Esophagus squamous epithelium (tissue), 5 donors: Measurements from ENCODE around the gene GHDC. TPM values are rescaled to one million over a fixed set of nuclear protein-coding genes. Genes with fewer than 3 reads are reported as not detected.

Experiments used
- DNase-seq: peaks from one replicate; lab custom pipeline; 2025; lab: John Stamatoyannopoulos, UW
- H3K27ac ChIP-seq, 4 donors: fragments of 200-600 bp; sonication (generic); one replicate each; pipeline ENCODE4 v1.5.1; 2016 to 2019; ENCODE audit warnings: mild to moderate bottlenecking in 1 of 4
- H3K27me3 ChIP-seq, 4 donors: fragments of 200-600 bp; sonication (generic); 1 replicate in 3 of 4; 2 replicates in 1 of 4; pipeline versions ENCODE4 v1.5.1 to v1.6.0; 2017 to 2021; ENCODE audit warnings: antibody characterized with exemption in 1 of 4
- H3K36me3 ChIP-seq, 3 donors: fragments of 200-600 bp; sonication (generic); one replicate each; pipeline ENCODE4 v1.5.1; 2016 to 2019
- H3K4me1 ChIP-seq, 3 donors: fragments of 200-600 bp; sonication (generic); one replicate each; pipeline ENCODE4 v1.5.1; 2017 to 2019
- H3K4me3 ChIP-seq, 4 donors: fragments of 200-600 bp; sonication (generic); 1 replicate in 3 of 4; 2 replicates in 1 of 4; pipeline ENCODE4 v1.5.1; 2016 to 2019; ENCODE audit warnings: mild to moderate bottlenecking in 2 of 4, moderate library complexity in 1 of 4
- H3K9me3 ChIP-seq, 3 donors: fragments of 200-600 bp; sonication (generic); one replicate each; pipeline ENCODE4 v1.5.1; 2016 to 2019
- POLR2A ChIP-seq, 4 donors: fragments of 450-650 bp; IDR thresholded peaks; one replicate each; pipeline ENCODE4 v1.6.1; 2017; ENCODE audit warnings: antibody characterized with exemption in 4 of 4, mild to moderate bottlenecking in 4 of 4, moderate library complexity in 3 of 4
- WGBS, 2 donors: methylation state at CpG; one replicate each; pipeline ENCODE4 v1.1.5; 2018; 5-methylcytosine and 5-hydroxymethylcytosine counted together
- intact Hi-C: fragments of 100-400 bp; cut with DNase I; formaldehyde crosslinking; loops from one replicate; pipeline ENCODE4 v1.15.0; 2022
- total RNA-seq, 4 donors: library from RNA; depleted of rRNA; stranded (reverse); fragments of >200 nt; gene quantifications; one replicate each; pipeline ENCODE4 v1.1.0, GENCODE V29; 2016
- TF ChIP-seq, protein P1 (sequence below), 6 experiments: fragments of 450-650 bp in 4 of 6; fragments of 200-600 bp in 2 of 6; sonication (generic) in 2 of 6; IDR thresholded peaks; one replicate each; pipeline ENCODE4 v1.5.1; 2016 to 2019; ENCODE audit warnings: antibody characterized with exemption in 6 of 6, mild to moderate bottlenecking in 4 of 6, moderate library complexity in 4 of 6
- donor health status: DM: yes; HTN: yes; CAD: no.

Gene GHDC
- total RNA-seq, 4 donors from 2014 or later: 5.5 to 22.0 (median 13.1) TPM

- Histone ChIP-seq H3K4me3 (no peak overlapping the region), H3K27ac (no peak overlapping the region), H3K27me3 (no peaks in the 10 kb centered on the region), H3K36me3 (no peaks in the 10 kb centered on the region), H3K4me1 (peaks cover 0 to 10% (median 0%) of the 10 kb centered on the region in 3 donors), H3K9me3 (no peaks in the 10 kb centered on the region)
- no peak for TF ChIP-seq POLR2A (IDR thresholded peaks at IDR 0.05)
- TF ChIP-seq, protein P1, sequence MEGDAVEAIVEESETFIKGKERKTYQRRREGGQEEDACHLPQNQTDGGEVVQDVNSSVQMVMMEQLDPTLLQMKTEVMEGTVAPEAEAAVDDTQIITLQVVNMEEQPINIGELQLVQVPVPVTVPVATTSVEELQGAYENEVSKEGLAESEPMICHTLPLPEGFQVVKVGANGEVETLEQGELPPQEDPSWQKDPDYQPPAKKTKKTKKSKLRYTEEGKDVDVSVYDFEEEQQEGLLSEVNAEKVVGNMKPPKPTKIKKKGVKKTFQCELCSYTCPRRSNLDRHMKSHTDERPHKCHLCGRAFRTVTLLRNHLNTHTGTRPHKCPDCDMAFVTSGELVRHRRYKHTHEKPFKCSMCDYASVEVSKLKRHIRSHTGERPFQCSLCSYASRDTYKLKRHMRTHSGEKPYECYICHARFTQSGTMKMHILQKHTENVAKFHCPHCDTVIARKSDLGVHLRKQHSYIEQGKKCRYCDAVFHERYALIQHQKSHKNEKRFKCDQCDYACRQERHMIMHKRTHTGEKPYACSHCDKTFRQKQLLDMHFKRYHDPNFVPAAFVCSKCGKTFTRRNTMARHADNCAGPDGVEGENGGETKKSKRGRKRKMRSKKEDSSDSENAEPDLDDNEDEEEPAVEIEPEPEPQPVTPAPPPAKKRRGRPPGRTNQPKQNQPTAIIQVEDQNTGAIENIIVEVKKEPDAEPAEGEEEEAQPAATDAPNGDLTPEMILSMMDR (IDR thresholded peaks at IDR 0.05): no peak
- 95 to 100% methylated on average over 1 to 11 of the region's 29 CpGs for WGBS, 2 donors
- intact Hi-C loops: no loop called here
- DNase-seq: no peak
These were observed 24.9 kb downstream of the GHDC start for GRCh38 chr17:42169351-42169750.

- no peak for DNase-seq
- Histone ChIP-seq H3K27me3 (no peaks in the 10 kb centered on the region), H3K4me1 (peaks cover 0 to 10% (median 0%) of the 10 kb centered on the region in 3 donors), H3K9me3 (no peaks in the 10 kb centered on the region), H3K27ac (no peak overlapping the region), H3K36me3 (no peaks in the 10 kb centered on the region), H3K4me3 (no peak overlapping the region)
- intact Hi-C loops: no loop called here
- WGBS, 2 donors: 85 to 90% methylated on average over 7 to 8 of the region's 8 CpGs
- TF ChIP-seq POLR2A (IDR thresholded peaks at IDR 0.05): no peak
These were observed 26.5 kb downstream of the GHDC start for GRCh38 chr17:42167807-42168206.

- intact Hi-C loops: no loop called here
- Histone ChIP-seq H3K4me3 (no peak overlapping the region), H3K4me1 (no peaks in the 10 kb centered on the region), H3K27ac (no peak overlapping the region), H3K27me3 (no peaks in the 10 kb centered on the region), H3K36me3 (no peaks in the 10 kb centered on the region), H3K9me3 (no peaks in the 10 kb centered on the region)
- DNase-seq: no peak
- 83 to 92% methylated on average over 8 to 14 of the region's 19 CpGs for WGBS, 2 donors
- no peak for TF ChIP-seq POLR2A (IDR thresholded peaks at IDR 0.05)
These were observed 28.0 kb downstream of the GHDC start for GRCh38 chr17:42166196-42166763.

DNA sequence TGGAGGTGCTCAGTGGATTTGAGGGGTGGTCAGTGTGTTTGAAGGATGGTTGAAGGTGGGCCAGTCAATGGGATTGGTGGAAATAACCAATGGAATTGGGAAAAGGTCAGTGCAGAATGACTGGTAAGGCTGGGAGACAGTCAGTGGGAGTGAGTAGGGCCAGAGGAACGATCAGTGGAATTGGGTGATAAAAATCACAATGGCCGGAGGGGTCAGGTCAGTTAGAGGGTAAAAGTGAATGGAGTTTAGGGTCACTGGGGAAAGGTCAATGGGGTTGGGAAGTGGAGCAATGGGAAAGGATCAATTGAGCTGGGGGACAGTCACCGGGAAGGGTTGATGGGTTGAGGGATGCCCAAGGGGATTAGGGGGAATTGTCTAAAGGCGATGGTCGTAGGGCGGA lies 28.5 kb downstream of the GHDC start:
- no peak overlapping the region for H3K27ac ChIP-seq
- no peaks in the 10 kb centered on the region for H3K9me3 ChIP-seq
- no peaks in the 10 kb centered on the region for H3K36me3 ChIP-seq
- 88 to 94% methylated on average over 6 of the region's 6 CpGs for WGBS, 2 donors
- DNase-seq: no peak
- TF ChIP-seq, protein P1 (IDR thresholded peaks at IDR 0.05): no peak
- no peak for TF ChIP-seq POLR2A (IDR thresholded peaks at IDR 0.05)
- no peaks in the 10 kb centered on the region for H3K27me3 ChIP-seq
- H3K4me1 ChIP-seq: no peaks in the 10 kb centered on the region
- H3K4me3 ChIP-seq: no peak overlapping the region
- intact Hi-C loops: no loop called here

DNA sequence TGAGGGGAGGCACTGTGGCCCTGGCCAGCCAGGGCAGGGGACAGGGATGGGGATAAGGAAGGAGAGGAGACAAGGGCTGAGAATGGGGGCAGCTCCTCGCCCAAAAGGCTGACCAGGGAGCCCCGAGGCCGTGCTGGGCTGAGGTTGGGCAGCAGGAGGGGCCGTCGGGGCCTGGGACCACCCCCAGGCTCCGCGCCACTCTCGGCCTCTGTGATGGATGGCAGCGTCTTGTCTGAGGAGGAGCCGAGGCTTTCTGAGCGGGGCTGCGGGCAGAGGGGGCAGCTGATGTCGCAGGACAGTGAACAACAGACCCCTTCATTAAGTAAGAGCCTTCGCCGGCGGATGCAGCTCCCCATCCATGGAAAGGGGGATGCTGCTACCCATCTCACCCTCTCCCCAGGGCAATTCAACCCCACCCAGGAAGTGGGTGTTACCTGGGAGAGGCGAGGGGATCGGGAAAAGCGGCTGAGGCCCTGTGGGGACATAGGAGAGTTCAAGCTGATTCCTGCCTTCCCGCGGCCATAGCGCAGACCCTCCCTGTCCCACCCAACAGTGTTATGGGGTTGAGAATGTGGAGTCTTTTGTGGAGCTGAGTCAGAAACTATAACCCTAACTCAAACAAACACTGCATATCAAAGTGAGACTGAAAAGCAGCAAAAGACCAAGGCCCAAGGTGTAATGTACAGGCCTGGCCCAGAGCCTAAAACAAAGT lies 30.4 kb downstream of the GHDC start:
- intact Hi-C loops: no loop called here
- Histone ChIP-seq H3K4me1 (no peaks in the 10 kb centered on the region), H3K36me3 (no peaks in the 10 kb centered on the region), H3K27me3 (no peaks in the 10 kb centered on the region), H3K27ac (no peak overlapping the region), H3K9me3 (no peaks in the 10 kb centered on the region), H3K4me3 (no peak overlapping the region)
- 38 to 61% methylated on average over 7 to 15 of the region's 22 CpGs for WGBS, 2 donors
- no peak for TF ChIP-seq POLR2A (IDR thresholded peaks at IDR 0.05)
- TF ChIP-seq, protein P1 (IDR thresholded peaks at IDR 0.05): no peak
- no peak for DNase-seq

DNA sequence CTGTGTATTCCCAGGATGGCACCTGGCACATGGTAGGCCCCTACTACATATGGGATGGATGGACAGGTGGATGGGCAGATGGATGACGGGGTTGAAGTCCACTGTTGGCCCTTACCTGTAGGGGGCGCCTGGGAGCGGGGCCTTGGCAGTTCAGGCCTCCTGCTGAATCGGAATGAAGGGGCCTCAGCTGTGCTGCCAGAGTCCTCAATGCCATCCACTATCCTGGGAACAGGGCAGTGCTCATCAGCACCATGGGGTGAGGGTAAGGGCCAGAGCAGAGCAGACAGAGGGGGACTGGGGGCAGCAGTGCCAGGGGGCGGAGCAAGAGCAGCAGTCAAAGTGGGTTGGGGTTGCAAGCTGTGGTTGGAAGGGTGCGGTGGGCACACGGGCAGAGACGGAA lies 31.2 kb downstream of the GHDC start:
- no peaks in the 10 kb centered on the region for H3K4me1 ChIP-seq
- H3K27ac ChIP-seq: no peak overlapping the region
- WGBS, 2 donors: 53 to 66% methylated on average over 3 to 4 of the region's 8 CpGs
- no peak for DNase-seq
- no peaks in the 10 kb centered on the region for H3K27me3 ChIP-seq
- no peaks in the 10 kb centered on the region for H3K9me3 ChIP-seq
- no peaks in the 10 kb centered on the region for H3K36me3 ChIP-seq
- no peak overlapping the region for H3K4me3 ChIP-seq
- TF ChIP-seq, protein P1 (IDR thresholded peaks at IDR 0.05): peak in 4 of 6 experiments; percentile 13 to 44 (median 15)
- no peak for TF ChIP-seq POLR2A (IDR thresholded peaks at IDR 0.05)
- intact Hi-C loops: no loop called here
